Measurements from ENCODE around the gene CCDC70. TPM values are rescaled to one million over a fixed set of nuclear protein-coding genes. Genes with fewer than 3 reads are reported as not detected.

Gene CCDC70
- total RNA-seq, 1 donor from 2014 or later: not detected

DNA sequence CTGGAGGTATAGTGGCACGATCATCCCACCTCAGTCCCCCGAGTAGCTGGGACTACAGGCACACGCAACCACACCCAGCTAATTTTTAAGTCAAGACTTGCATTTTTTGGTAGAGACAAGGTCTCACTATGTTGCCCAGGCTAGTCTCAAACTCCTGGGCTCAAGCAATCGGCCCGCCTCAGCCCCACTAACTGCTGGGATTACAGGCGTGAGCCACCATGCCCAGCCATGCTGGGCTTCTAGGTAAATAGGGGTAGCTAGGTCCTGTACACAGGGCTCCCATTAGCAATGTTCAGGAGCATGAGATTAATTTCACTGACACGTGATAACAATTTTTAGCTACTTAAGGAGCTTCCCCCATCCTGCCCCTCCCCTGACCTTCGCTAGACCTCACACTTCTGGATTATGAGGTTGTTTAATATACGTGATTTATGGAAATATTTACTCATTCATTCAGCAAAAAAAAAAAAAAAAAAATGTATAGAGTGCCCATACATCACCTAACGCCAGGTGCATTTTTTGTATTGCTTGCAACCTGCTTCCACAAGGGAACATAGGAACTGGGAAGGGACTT, 36.0 kb upstream of the CCDC70 start:
- DNase-seq: no peak
- Histone ChIP-seq H3K9me3 (no peaks in the 10 kb centered on the region), H3K4me3 (no peak overlapping the region), H3K4me1 (peaks cover 32% of the 10 kb centered on the region), H3K27me3 (no peaks in the 10 kb centered on the region), H3K36me3 (no peaks in the 10 kb centered on the region), H3K27ac (peak overlapping the region; percentile 36)
- TF ChIP-seq, protein P1, sequence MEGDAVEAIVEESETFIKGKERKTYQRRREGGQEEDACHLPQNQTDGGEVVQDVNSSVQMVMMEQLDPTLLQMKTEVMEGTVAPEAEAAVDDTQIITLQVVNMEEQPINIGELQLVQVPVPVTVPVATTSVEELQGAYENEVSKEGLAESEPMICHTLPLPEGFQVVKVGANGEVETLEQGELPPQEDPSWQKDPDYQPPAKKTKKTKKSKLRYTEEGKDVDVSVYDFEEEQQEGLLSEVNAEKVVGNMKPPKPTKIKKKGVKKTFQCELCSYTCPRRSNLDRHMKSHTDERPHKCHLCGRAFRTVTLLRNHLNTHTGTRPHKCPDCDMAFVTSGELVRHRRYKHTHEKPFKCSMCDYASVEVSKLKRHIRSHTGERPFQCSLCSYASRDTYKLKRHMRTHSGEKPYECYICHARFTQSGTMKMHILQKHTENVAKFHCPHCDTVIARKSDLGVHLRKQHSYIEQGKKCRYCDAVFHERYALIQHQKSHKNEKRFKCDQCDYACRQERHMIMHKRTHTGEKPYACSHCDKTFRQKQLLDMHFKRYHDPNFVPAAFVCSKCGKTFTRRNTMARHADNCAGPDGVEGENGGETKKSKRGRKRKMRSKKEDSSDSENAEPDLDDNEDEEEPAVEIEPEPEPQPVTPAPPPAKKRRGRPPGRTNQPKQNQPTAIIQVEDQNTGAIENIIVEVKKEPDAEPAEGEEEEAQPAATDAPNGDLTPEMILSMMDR (IDR thresholded peaks at IDR 0.05): no peak
- ATAC-seq: no peak
- intact Hi-C loops (cut with DNase I): no loop called here

DNA sequence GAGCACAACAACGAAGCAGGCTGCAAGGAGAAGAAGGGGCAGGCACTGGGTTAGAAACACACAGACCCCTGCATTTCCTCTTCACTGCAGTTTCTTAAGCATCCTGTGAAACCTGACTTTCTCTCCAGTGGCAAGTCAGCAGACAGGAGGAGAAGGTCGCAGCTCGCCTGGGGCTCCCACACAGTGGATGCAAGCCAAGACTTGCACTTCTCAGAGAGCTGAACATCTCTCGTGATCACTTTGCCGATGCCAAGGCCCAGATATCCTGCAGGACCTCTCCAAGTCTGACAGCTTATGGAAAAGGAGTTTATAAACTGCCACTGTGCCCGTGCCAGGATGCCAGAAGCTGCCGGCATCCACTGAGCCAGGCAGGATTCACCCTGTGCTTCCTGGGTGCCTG, 35.2 kb upstream of the CCDC70 start:
- TF ChIP-seq, protein P1 (IDR thresholded peaks at IDR 0.05): no peak
- intact Hi-C loops (cut with DNase I): no loop called here
- Histone ChIP-seq H3K27me3 (no peaks in the 10 kb centered on the region), H3K4me3 (no peak overlapping the region), H3K27ac (peak overlapping the region; percentile 25), H3K4me1 (peaks cover 31% of the 10 kb centered on the region), H3K9me3 (no peaks in the 10 kb centered on the region), H3K36me3 (no peaks in the 10 kb centered on the region)
- DNase-seq (no peak), ATAC-seq (peak; percentile 46)

DNA sequence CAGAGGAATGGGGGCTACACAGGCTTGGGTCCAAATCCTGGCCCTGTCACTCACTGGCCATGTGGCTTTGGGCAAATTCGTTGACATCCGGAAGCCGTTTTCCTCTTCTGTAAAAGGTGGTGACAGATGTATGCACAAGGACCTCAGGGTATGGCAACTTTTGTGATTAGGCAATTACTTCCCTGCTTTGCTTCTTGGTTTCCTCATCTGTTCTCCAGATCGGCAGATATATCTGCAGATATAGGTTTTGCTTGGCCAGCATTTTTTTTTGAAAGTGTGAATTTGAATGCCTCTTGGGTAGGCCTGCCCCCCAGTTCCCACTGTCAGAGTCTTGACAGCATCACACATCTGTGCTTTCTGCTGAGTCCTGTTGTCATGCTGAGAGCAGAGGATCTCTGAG, 34.5 kb upstream of the CCDC70 start:
- DNase-seq (no peak), ATAC-seq (peak; percentile 6)
- intact Hi-C loops (cut with DNase I): no loop called here
- TF ChIP-seq, protein P1 (IDR thresholded peaks at IDR 0.05): no peak
- Histone ChIP-seq H3K27ac (no peak overlapping the region), H3K36me3 (no peaks in the 10 kb centered on the region), H3K4me3 (no peak overlapping the region), H3K27me3 (no peaks in the 10 kb centered on the region), H3K9me3 (no peaks in the 10 kb centered on the region), H3K4me1 (peaks cover 25% of the 10 kb centered on the region)

DNA sequence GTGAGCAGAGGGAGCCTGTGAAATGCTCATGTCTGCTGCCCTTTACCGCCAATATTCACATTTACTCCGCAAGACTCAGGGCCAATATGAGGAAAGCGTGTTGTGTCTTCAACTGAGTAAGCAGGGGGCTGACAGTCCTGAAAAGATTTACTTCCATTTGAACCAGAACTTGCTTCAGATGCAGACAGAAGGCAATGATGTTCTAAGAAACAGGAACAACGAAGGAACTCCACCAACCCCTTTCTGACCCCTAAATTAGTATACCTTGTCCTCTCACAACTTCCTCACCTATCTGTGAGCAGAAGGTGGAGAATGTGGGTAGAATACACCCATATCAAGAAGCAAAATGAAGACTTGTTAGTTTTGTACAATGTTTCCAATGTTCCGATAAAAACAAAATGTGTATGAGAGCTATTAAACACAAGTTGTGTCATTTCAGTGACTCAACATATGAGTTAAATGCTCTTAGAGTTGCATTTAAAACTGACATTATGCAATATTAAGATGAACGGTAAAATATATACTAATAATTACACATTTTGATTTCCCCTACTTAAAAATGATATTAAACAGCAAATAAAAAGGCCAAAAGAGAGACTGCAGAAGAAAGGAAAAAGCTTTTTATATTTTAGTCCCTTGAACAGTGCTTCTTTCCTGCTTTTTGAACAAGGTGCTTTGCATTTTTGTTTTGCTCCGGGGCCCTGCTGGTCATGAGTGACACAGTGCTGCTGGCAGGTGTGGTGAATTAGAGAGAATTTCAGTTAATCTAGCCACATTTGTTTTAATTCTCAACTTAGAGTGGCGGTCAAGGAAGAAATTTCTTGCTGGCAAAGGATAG, 32.8 kb upstream of the CCDC70 start:
- no peak for DNase-seq
- ATAC-seq: no peak
- intact Hi-C loops (cut with DNase I): no loop called here
- Histone ChIP-seq H3K4me1 (peaks cover 21% of the 10 kb centered on the region), H3K27ac (no peak overlapping the region), H3K36me3 (no peaks in the 10 kb centered on the region), H3K27me3 (no peaks in the 10 kb centered on the region), H3K4me3 (no peak overlapping the region), H3K9me3 (no peaks in the 10 kb centered on the region)
- TF ChIP-seq, protein P1 (IDR thresholded peaks at IDR 0.05): no peak

DNA sequence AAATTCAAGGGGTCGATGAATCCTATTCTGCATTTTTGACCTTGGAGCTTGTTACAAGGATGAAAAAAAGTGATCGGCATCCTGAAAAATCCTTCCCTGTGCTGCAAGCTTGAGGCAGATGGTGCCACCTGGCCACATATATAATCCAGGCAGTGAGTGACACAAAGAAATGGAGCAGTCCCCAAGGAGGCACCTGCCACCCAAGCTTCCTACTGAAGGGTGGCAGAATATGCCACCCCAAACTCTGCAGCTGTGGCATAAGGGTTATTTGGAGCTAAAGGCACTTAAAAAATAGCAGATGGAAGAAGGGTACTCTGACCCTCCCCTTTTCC, 32.2 kb upstream of the CCDC70 start:
- H3K36me3 ChIP-seq: no peaks in the 10 kb centered on the region
- no peak overlapping the region for H3K27ac ChIP-seq
- DNase-seq (no peak), ATAC-seq (no peak)
- H3K4me1 ChIP-seq: peaks cover 18% of the 10 kb centered on the region
- TF ChIP-seq, protein P1 (IDR thresholded peaks at IDR 0.05): no peak
- intact Hi-C loops (cut with DNase I): no loop called here
- H3K4me3 ChIP-seq: no peak overlapping the region
- H3K9me3 ChIP-seq: no peaks in the 10 kb centered on the region
- no peaks in the 10 kb centered on the region for H3K27me3 ChIP-seq

All from upper lobe of right lung (tissue), 1 donor.